ENCODE measurements around the gene GPR137B.
"Not testable (repeated sequence)": the region's sequence is repeated elsewhere in the genome, so short reads cannot be mapped to it uniquely, and the experiment has no call there.

Gene GPR137B

GRCh38 chr1:236159704-236160539 is 17.6 kb downstream of the GPR137B start:
- in situ Hi-C loops (cut with MboI; ENCODE audit: low pct_unique_long_range_greater_than_20kb, low sequenced_read_pairs, unreplicated experiment) = no loop called here
- TF ChIP-seq CTCF (IDR thresholded peaks at IDR 0.05; ENCODE audit: extremely low read depth, insufficient read depth, missing control alignments) = no peak
- DNase-seq (ENCODE audit: low spot score) = peak; percentile 85

GRCh38 chr1:236160540-236161127 is 18.3 kb downstream of the GPR137B start:
- DNase-seq (ENCODE audit: low spot score) = peak; percentile 47
- in situ Hi-C loops (cut with MboI; ENCODE audit: low pct_unique_long_range_greater_than_20kb, low sequenced_read_pairs, unreplicated experiment) = no loop called here
- no peak for TF ChIP-seq CTCF (IDR thresholded peaks at IDR 0.05; ENCODE audit: extremely low read depth, insufficient read depth, missing control alignments)

GRCh38 chr1:236161230-236161629 is 18.9 kb downstream of the GPR137B start:
- in situ Hi-C loops (cut with MboI; ENCODE audit: low pct_unique_long_range_greater_than_20kb, low sequenced_read_pairs, unreplicated experiment) = no loop called here

GRCh38 chr1:236161755-236162154 is 19.4 kb downstream of the GPR137B start:
- in situ Hi-C loops (cut with MboI; ENCODE audit: low pct_unique_long_range_greater_than_20kb, low sequenced_read_pairs, unreplicated experiment) = not testable (repeated sequence)

More at GRCh38 chr1:236161230-236161629, 18.9 kb downstream of the GPR137B start:
- no peak for DNase-seq (ENCODE audit: low spot score)
- no peak for TF ChIP-seq CTCF (IDR thresholded peaks at IDR 0.05; ENCODE audit: extremely low read depth, insufficient read depth, missing control alignments)

GRCh38 chr1:236163463-236164153 is 21.3 kb downstream of the GPR137B start:
- in situ Hi-C loops (cut with MboI; ENCODE audit: low pct_unique_long_range_greater_than_20kb, low sequenced_read_pairs, unreplicated experiment) = no loop called here
- TF ChIP-seq CTCF (IDR thresholded peaks at IDR 0.05; ENCODE audit: extremely low read depth, insufficient read depth, missing control alignments) = no peak

More at GRCh38 chr1:236161755-236162154, 19.4 kb downstream of the GPR137B start:
- not testable (repeated sequence) for DNase-seq (ENCODE audit: low spot score)

GRCh38 chr1:236164273-236164672 is 21.9 kb downstream of the GPR137B start:
- in situ Hi-C loops (cut with MboI; ENCODE audit: low pct_unique_long_range_greater_than_20kb, low sequenced_read_pairs, unreplicated experiment) = no loop called here
- no peak for TF ChIP-seq CTCF (IDR thresholded peaks at IDR 0.05; ENCODE audit: extremely low read depth, insufficient read depth, missing control alignments)
- DNase-seq (ENCODE audit: low spot score) = no peak

More at GRCh38 chr1:236163463-236164153, 21.3 kb downstream of the GPR137B start:
- DNase-seq (ENCODE audit: low spot score) = no peak
